Measurements from ENCODE around the gene CD96.

CD96 gene

GRCh38 chr3:111581403-111582119, 39.6 kb downstream of the CD96 start:
- peak overlapping the region; percentile 93 for H3K27ac ChIP-seq (ENCODE audit: low read depth, low read length, severe bottlenecking)
- no peak overlapping the region for H3K4me3 ChIP-seq (ENCODE audit: extremely low read depth, insufficient read depth, low read length, poor library complexity, severe bottlenecking)
- no peaks in the 10 kb centered on the region for H3K36me3 ChIP-seq (ENCODE audit: control insufficient read depth, insufficient read depth, low read length)
- peaks cover 52% of the 10 kb centered on the region for H3K4me1 ChIP-seq (ENCODE audit: control insufficient read depth, insufficient read depth, low read length, poor library complexity, severe bottlenecking)
- WGBS, 2 experiments (ENCODE audit: insufficient coverage in 2 of 2): 80% methylated on average over 1 of the region's 2 CpGs; no CpG with 5 or more reads in 1 of the 2 experiments
- H3K9me3 ChIP-seq (ENCODE audit: control insufficient read depth, low read length): peaks cover 13% of the 10 kb centered on the region

DNA sequence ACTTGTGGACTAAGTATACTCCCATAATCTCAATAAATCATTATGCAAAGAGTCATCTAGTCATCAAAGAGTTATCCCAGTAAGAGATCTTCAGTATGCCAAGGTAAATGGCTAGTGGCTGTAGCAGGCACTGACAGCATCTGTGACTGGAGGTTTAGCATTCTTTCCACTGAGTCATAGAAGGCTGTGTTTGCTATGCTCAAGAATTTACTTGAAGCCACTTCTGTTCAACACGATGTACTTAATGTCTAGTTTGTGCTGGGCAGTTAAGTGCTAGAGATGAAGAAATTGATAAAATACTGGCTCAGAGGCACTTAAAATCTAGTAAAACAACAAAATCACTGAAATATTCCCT, 40.1 kb downstream of the CD96 start:
- peaks cover 13% of the 10 kb centered on the region for H3K9me3 ChIP-seq (ENCODE audit: control insufficient read depth, low read length)
- no CpG with 5 or more reads among the region's 1 CpG for WGBS, 2 experiments (ENCODE audit: insufficient coverage in 2 of 2)
- peak overlapping the region; percentile 93 for H3K27ac ChIP-seq (ENCODE audit: low read depth, low read length, severe bottlenecking)
- peaks cover 52% of the 10 kb centered on the region for H3K4me1 ChIP-seq (ENCODE audit: control insufficient read depth, insufficient read depth, low read length, poor library complexity, severe bottlenecking)
- H3K36me3 ChIP-seq (ENCODE audit: control insufficient read depth, insufficient read depth, low read length): no peaks in the 10 kb centered on the region
- H3K4me3 ChIP-seq (ENCODE audit: extremely low read depth, insufficient read depth, low read length, poor library complexity, severe bottlenecking): no peak overlapping the region

GRCh38 chr3:111584744-111585143, 42.7 kb downstream of the CD96 start:
- peaks cover 42% of the 10 kb centered on the region for H3K4me1 ChIP-seq (ENCODE audit: control insufficient read depth, insufficient read depth, low read length, poor library complexity, severe bottlenecking)
- H3K9me3 ChIP-seq (ENCODE audit: control insufficient read depth, low read length): peaks cover 13% of the 10 kb centered on the region
- 80 to 100% methylated on average over 1 of the region's 1 CpG for WGBS, 2 experiments (ENCODE audit: insufficient coverage in 2 of 2)
- no peaks in the 10 kb centered on the region for H3K36me3 ChIP-seq (ENCODE audit: control insufficient read depth, insufficient read depth, low read length)
- no peak overlapping the region for H3K27ac ChIP-seq (ENCODE audit: low read depth, low read length, severe bottlenecking)
- no peak overlapping the region for H3K4me3 ChIP-seq (ENCODE audit: extremely low read depth, insufficient read depth, low read length, poor library complexity, severe bottlenecking)

DNA sequence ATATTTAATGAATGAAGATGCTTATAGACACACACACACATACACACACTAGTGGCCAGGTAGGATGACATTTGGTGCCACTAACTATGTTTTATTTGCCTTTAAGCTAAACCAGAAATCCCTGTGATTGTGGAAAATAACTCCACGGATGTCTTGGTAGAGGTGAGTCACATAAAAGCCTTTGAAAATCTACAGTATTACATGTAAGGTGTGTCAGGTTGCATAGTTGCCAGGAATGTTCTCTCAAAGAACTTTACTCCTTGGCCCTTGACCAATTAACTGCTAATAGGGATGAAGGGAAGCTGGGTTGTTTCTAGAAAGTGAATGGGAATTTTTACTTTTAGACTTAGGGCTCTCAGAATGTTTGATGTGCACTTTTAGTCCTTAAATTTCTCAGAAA, 43.2 kb downstream of the CD96 start:
- Histone ChIP-seq H3K9me3 (ENCODE audit: control insufficient read depth, low read length) (peaks cover 13% of the 10 kb centered on the region), H3K4me3 (ENCODE audit: extremely low read depth, insufficient read depth, low read length, poor library complexity, severe bottlenecking) (no peak overlapping the region), H3K27ac (ENCODE audit: low read depth, low read length, severe bottlenecking) (no peak overlapping the region), H3K36me3 (ENCODE audit: control insufficient read depth, insufficient read depth, low read length) (no peaks in the 10 kb centered on the region), H3K4me1 (ENCODE audit: control insufficient read depth, insufficient read depth, low read length, poor library complexity, severe bottlenecking) (peaks cover 40% of the 10 kb centered on the region)
- WGBS, 2 experiments (ENCODE audit: insufficient coverage in 2 of 2): 89% methylated on average over 1 of the region's 1 CpG; no CpG with 5 or more reads in 1 of the 2 experiments

DNA sequence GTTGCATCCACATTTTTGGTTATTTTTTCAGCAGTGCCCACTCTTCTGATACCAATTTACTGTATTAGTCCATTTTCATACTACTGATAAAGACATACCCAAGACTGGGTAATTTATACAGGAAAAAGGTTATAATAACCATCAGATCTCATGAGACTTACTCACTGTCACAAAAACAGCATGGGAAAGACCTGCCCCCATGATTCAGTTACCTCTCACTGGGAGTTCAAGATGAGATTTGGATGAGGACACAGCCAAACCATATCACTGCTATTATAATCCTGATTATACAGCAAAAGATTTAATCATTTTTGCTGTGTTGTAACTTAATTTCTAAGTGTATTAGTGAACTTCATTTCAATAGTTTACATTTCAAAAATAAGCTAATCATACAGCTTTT, 46.5 kb downstream of the CD96 start:
- H3K27ac ChIP-seq (ENCODE audit: low read depth, low read length, severe bottlenecking): no peak overlapping the region
- H3K9me3 ChIP-seq (ENCODE audit: control insufficient read depth, low read length): peaks cover 11% of the 10 kb centered on the region
- H3K36me3 ChIP-seq (ENCODE audit: control insufficient read depth, insufficient read depth, low read length): no peaks in the 10 kb centered on the region
- peaks cover 33% of the 10 kb centered on the region for H3K4me1 ChIP-seq (ENCODE audit: control insufficient read depth, insufficient read depth, low read length, poor library complexity, severe bottlenecking)
- H3K4me3 ChIP-seq (ENCODE audit: extremely low read depth, insufficient read depth, low read length, poor library complexity, severe bottlenecking): no peak overlapping the region

- no peak overlapping the region for H3K27ac ChIP-seq (ENCODE audit: low read depth, low read length, severe bottlenecking)
- WGBS, 2 experiments (ENCODE audit: insufficient coverage in 2 of 2): no CpG with 5 or more reads among the region's 2 CpGs
- peaks cover 38% of the 10 kb centered on the region for H3K4me1 ChIP-seq (ENCODE audit: control insufficient read depth, insufficient read depth, low read length, poor library complexity, severe bottlenecking)
- H3K4me3 ChIP-seq (ENCODE audit: extremely low read depth, insufficient read depth, low read length, poor library complexity, severe bottlenecking): no peak overlapping the region
- peaks cover 1% of the 10 kb centered on the region for H3K9me3 ChIP-seq (ENCODE audit: control insufficient read depth, low read length)
- H3K36me3 ChIP-seq (ENCODE audit: control insufficient read depth, insufficient read depth, low read length): no peaks in the 10 kb centered on the region
Observed at GRCh38 chr3:111589303-111590142, 47.5 kb downstream of the CD96 start.

DNA sequence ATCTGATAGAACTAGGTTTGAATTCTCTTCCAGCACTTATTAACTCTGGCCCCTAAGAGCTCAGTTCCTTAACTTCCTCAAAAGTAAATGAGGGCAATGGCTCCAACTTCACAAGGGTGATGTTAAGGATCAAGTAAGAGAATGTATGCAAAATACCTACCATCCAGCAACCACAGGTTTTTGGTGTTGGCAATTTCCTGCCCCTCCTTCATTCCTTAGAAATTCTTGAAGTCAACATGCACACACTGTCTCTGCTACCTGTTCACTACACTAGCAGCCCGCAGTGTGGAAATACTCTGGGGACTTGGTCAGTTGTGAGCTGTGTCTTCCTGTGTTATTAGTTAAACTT, 48.1 kb downstream of the CD96 start:
- no CpG with 5 or more reads among the region's 1 CpG for WGBS, 2 experiments (ENCODE audit: insufficient coverage in 2 of 2)
- no peak overlapping the region for H3K27ac ChIP-seq (ENCODE audit: low read depth, low read length, severe bottlenecking)
- H3K36me3 ChIP-seq (ENCODE audit: control insufficient read depth, insufficient read depth, low read length): no peaks in the 10 kb centered on the region
- no peak overlapping the region for H3K4me3 ChIP-seq (ENCODE audit: extremely low read depth, insufficient read depth, low read length, poor library complexity, severe bottlenecking)
- H3K4me1 ChIP-seq (ENCODE audit: control insufficient read depth, insufficient read depth, low read length, poor library complexity, severe bottlenecking): peaks cover 40% of the 10 kb centered on the region
- no peaks in the 10 kb centered on the region for H3K9me3 ChIP-seq (ENCODE audit: control insufficient read depth, low read length)

DNA sequence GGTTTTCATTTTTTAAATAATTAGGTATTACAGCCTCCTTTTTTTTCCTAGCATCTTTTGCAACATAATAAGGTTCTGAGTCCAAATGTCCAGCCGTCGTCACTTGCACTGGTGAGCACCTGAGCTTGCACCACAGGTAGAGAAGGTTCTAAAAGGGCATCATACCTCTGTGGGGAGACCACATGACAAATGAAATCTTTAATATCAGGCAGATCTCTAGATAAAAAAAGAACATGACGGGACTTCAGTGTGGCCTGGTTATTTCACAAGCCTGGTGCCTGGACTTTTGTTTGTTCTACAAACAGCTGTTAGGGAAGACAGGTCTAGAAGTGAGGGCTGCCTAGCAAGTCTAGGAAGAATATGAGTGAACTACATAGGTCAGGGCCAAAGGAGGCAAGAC, 49.6 kb downstream of the CD96 start:
- Histone ChIP-seq H3K27ac (ENCODE audit: low read depth, low read length, severe bottlenecking) (no peak overlapping the region), H3K36me3 (ENCODE audit: control insufficient read depth, insufficient read depth, low read length) (no peaks in the 10 kb centered on the region), H3K9me3 (ENCODE audit: control insufficient read depth, low read length) (no peaks in the 10 kb centered on the region), H3K4me3 (ENCODE audit: extremely low read depth, insufficient read depth, low read length, poor library complexity, severe bottlenecking) (no peak overlapping the region), H3K4me1 (ENCODE audit: control insufficient read depth, insufficient read depth, low read length, poor library complexity, severe bottlenecking) (peaks cover 41% of the 10 kb centered on the region)
- WGBS, 2 experiments (ENCODE audit: insufficient coverage in 2 of 2): 83 to 87% methylated on average over 1 to 2 of the region's 3 CpGs

GRCh38 chr3:111592143-111592542, 50.1 kb downstream of the CD96 start:
- H3K9me3 ChIP-seq (ENCODE audit: control insufficient read depth, low read length): no peaks in the 10 kb centered on the region
- no peaks in the 10 kb centered on the region for H3K36me3 ChIP-seq (ENCODE audit: control insufficient read depth, insufficient read depth, low read length)
- no peak overlapping the region for H3K27ac ChIP-seq (ENCODE audit: low read depth, low read length, severe bottlenecking)
- no peak overlapping the region for H3K4me3 ChIP-seq (ENCODE audit: extremely low read depth, insufficient read depth, low read length, poor library complexity, severe bottlenecking)
- H3K4me1 ChIP-seq (ENCODE audit: control insufficient read depth, insufficient read depth, low read length, poor library complexity, severe bottlenecking): peaks cover 41% of the 10 kb centered on the region

DNA sequence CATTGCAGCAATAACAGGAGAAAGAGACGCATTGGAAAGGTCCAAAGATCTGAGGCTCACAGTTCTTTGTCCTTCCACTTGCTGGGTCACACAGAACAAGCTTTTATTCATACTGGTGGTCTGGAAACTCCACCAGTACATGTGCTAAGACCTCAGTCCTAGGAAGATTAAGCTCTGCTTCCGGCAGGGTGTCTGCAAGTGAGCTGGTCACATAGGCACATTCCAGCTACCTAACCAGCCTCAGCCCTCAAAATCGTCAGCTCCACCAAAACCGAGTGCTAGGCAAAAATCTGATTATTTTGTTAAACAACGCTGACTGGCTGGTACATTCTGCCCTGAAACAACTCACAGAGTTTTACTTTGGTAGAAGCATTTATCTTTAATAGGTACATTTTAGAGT, 50.9 kb downstream of the CD96 start:
- Histone ChIP-seq H3K36me3 (ENCODE audit: control insufficient read depth, insufficient read depth, low read length) (no peaks in the 10 kb centered on the region), H3K9me3 (ENCODE audit: control insufficient read depth, low read length) (no peaks in the 10 kb centered on the region), H3K27ac (ENCODE audit: low read depth, low read length, severe bottlenecking) (no peak overlapping the region), H3K4me1 (ENCODE audit: control insufficient read depth, insufficient read depth, low read length, poor library complexity, severe bottlenecking) (peaks cover 41% of the 10 kb centered on the region), H3K4me3 (ENCODE audit: extremely low read depth, insufficient read depth, low read length, poor library complexity, severe bottlenecking) (no peak overlapping the region)
- WGBS, 2 experiments (ENCODE audit: insufficient coverage in 2 of 2): 85 to 86% methylated on average over 3 to 5 of the region's 5 CpGs

GRCh38 chr3:111593666-111594065, 51.7 kb downstream of the CD96 start:
- Histone ChIP-seq H3K36me3 (ENCODE audit: control insufficient read depth, insufficient read depth, low read length) (no peaks in the 10 kb centered on the region), H3K4me3 (ENCODE audit: extremely low read depth, insufficient read depth, low read length, poor library complexity, severe bottlenecking) (no peak overlapping the region), H3K9me3 (ENCODE audit: control insufficient read depth, low read length) (no peaks in the 10 kb centered on the region), H3K27ac (ENCODE audit: low read depth, low read length, severe bottlenecking) (no peak overlapping the region), H3K4me1 (ENCODE audit: control insufficient read depth, insufficient read depth, low read length, poor library complexity, severe bottlenecking) (peaks cover 41% of the 10 kb centered on the region)
- WGBS, 2 experiments (ENCODE audit: insufficient coverage in 2 of 2): 93 to 96% methylated on average over 8 of the region's 9 CpGs
